K562 (cell line): ENCODE results near the gene LHPP. TPM values are rescaled to one million over a fixed set of nuclear protein-coding genes. Genes with fewer than 3 reads are reported as not detected.

Experiments used
- ARID2 ChIP-seq: fragments of 450-650 bp; IDR thresholded peaks from 2 replicates; pipeline ENCODE4 v1.6.1; 2017; ENCODE audit warnings: antibody characterized with exemption, mild to moderate bottlenecking
- BRCA1 ChIP-seq, 2 experiments: fragments of 450-650 bp in 1 of 2; sonication (generic) in 1 of 2; formaldehyde crosslinking in 1 of 2; IDR thresholded peaks; 2 replicates each; pipeline versions ENCODE4 v1.5.0 to v1.6.1; 2017 to 2020; ENCODE audit warnings: mild to moderate bottlenecking in 1 of 2, missing genetic modification reagents in 1 of 2
- CTBP1 ChIP-seq: fragments of 450-650 bp; IDR thresholded peaks from 2 replicates; pipeline ENCODE4 v1.6.1; 2016; ENCODE audit warnings: borderline replicate concordance
- DPF2 ChIP-seq: fragments of 450-650 bp; IDR thresholded peaks from 2 replicates; pipeline ENCODE4 v1.6.1; 2016
- FOXJ2 ChIP-seq: fragments of 200-800 bp; sonication (Bioruptor generic); IDR thresholded peaks from 2 replicates; pipeline ENCODE4 v1.6.1; 2016; ENCODE audit warnings: missing genetic modification characterization, missing compliant biosample characterization
- GABPB1 ChIP-seq: sonication (generic); formaldehyde crosslinking; IDR thresholded peaks from 2 replicates; pipeline ENCODE4 v1.8.0; 2022; ENCODE audit warnings: mild to moderate bottlenecking, missing genetic modification reagents
- HEY1 ChIP-seq: fragments of 250-450 bp; sonication (Bioruptor Pico); IDR thresholded peaks from 2 replicates; pipeline ENCODE4 v1.5.0; 2020; ENCODE audit warnings: mild to moderate bottlenecking, moderate library complexity, borderline replicate concordance
- MED1 ChIP-seq: sonication (generic); formaldehyde crosslinking; IDR thresholded peaks from 2 replicates; pipeline ENCODE4 v1.8.1; 2023; ENCODE audit warnings: missing genetic modification reagents, borderline replicate concordance
- MXI1 ChIP-seq: IDR thresholded peaks from 2 replicates; pipeline ENCODE4 v1.6.1; 2011; ENCODE audit warnings: low read depth, mild to moderate bottlenecking, improper control_type of control experiment, low read length
- NR1H2 ChIP-seq: sonication (generic); formaldehyde crosslinking; IDR thresholded peaks from 2 replicates; pipeline ENCODE4 v1.4.0; 2020; ENCODE audit warnings: mild to moderate bottlenecking, missing genetic modification reagents
- NR2F6 ChIP-seq: fragments of 450-650 bp; formaldehyde crosslinking; IDR thresholded peaks from 2 replicates; pipeline ENCODE4 v1.4.0; 2020; ENCODE audit warnings: mild to moderate bottlenecking
- RB1 ChIP-seq: fragments of 450-650 bp; IDR thresholded peaks from 2 replicates; pipeline ENCODE4 v1.6.1; 2017; ENCODE audit warnings: low read depth, mild to moderate bottlenecking
- RFX1 ChIP-seq: fragments of 450-650 bp; IDR thresholded peaks from 2 replicates; pipeline ENCODE4 v1.6.1; 2016; ENCODE audit warnings: mild to moderate bottlenecking, moderate library complexity
- SIX5 ChIP-seq, 2 experiments: IDR thresholded peaks; 2 replicates each; pipeline ENCODE4 v1.6.1; 2011; ENCODE audit warnings: low read length in 2 of 2, borderline replicate concordance in 1 of 2, low read depth in 1 of 2, mild to moderate bottlenecking in 1 of 2, moderate library complexity in 1 of 2; ENCODE audit not compliant: insufficient read depth in 1 of 2
- STAT5A ChIP-seq: IDR thresholded peaks from 2 replicates; pipeline ENCODE4 v1.6.1; 2012; ENCODE audit warnings: low read length, inconsistent platforms, borderline replicate concordance
- TARDBP ChIP-seq: fragments of 450-650 bp; IDR thresholded peaks from 2 replicates; pipeline ENCODE4 v1.6.1; 2016
- TGIF2 ChIP-seq: sonication (generic); formaldehyde crosslinking; IDR thresholded peaks from 2 replicates; pipeline ENCODE4 v1.8.1; 2022; ENCODE audit warnings: mild to moderate bottlenecking, missing genetic modification reagents, moderate library complexity
- ZEB2 ChIP-seq: fragments of 450-650 bp; IDR thresholded peaks from 2 replicates; pipeline ENCODE4 v1.6.1; 2016
- ZNF398 ChIP-seq: fragments of 250-450 bp; sonication (Bioruptor Pico); IDR thresholded peaks from 2 replicates; pipeline ENCODE4 v1.8.0; 2021; ENCODE audit warnings: moderate library complexity, mild to moderate bottlenecking, inconsistent platforms
- ZNF445 ChIP-seq: fragments of 250-450 bp; sonication (Bioruptor Pico); IDR thresholded peaks from 2 replicates; pipeline ENCODE4 v1.4.0; 2020; ENCODE audit warnings: low read depth, mild to moderate bottlenecking, moderate library complexity
- ZNF75A ChIP-seq: fragments of 450-650 bp; formaldehyde crosslinking; IDR thresholded peaks from 2 replicates; pipeline ENCODE4 v1.4.0; 2020; ENCODE audit warnings: mild to moderate bottlenecking
- polyA plus RNA-seq, 8 experiments: library from polyadenylated mRNA; depleted of rRNA in 4 of 8; stranded (reverse) in 5 of 8; unstranded in 3 of 8; fragments of >200 nt; fragmentation: Nextera tagmentation in 2 of 8; fragmentation: Illumina TruSeq in 1 of 8; extraction: Ambion mirVana in 2 of 8; extraction: Trizol in 1 of 8; gene quantifications; 2 replicates each; pipeline versions ENCODE4 v1.2.1 to v1.2.3, GENCODE V29; 2011 to 2014; ENCODE audit warnings: inconsistent platforms in 1 of 8, missing spikeins in 1 of 8
- total RNA-seq, 7 experiments: library from RNA; depleted of rRNA in 6 of 7; stranded (reverse); fragments of >200 nt in 6 of 7; fragmentation: Illumina TruSeq in 2 of 7; extraction: Trizol in 2 of 7; gene quantifications; 2 replicates each; pipeline versions ENCODE4 v1.2.1 to v1.2.3, GENCODE V29; 2011 to 2021; ENCODE audit warnings: low replicate concordance in 1 of 7
- TF ChIP-seq, protein P1 (sequence below), 2 experiments: fragments of 200-800 bp in 1 of 2; sonication (Bioruptor generic) in 1 of 2; sonication (generic) in 1 of 2; formaldehyde crosslinking in 1 of 2; IDR thresholded peaks in 1 of 2; conservative IDR thresholded peaks in 1 of 2; 2 replicates each; pipeline versions ENCODE4 v1.5.0 to v1.6.1; 2016 to 2020; ENCODE audit warnings: missing compliant biosample characterization in 1 of 2, missing genetic modification characterization in 1 of 2, missing genetic modification reagents in 1 of 2
- TF ChIP-seq, protein P2 (sequence below): conservative IDR thresholded peaks from 2 replicates; pipeline ENCODE4 v1.6.1; 2011; ENCODE audit warnings: low read depth, mild to moderate bottlenecking, low read length; ENCODE audit not compliant: control insufficient read depth
- TF ChIP-seq, protein P3 (sequence below): sonication (generic); formaldehyde crosslinking; IDR thresholded peaks from 2 replicates; pipeline ENCODE4 v1.8.0; 2022; ENCODE audit warnings: mild to moderate bottlenecking, missing genetic modification reagents

LHPP gene
- total and polyA plus RNA-seq, 9 of the 15 experiments (the other 6 are each of a cell fraction or from before 2014, with no cell fraction given): 0.34 to 7.4 (median 3.0) TPM

GRCh38 chr10:124588736-124589490 is 127.3 kb downstream of the LHPP start (continued):
- no peak for TF ChIP-seq FOXJ2 (tag)
- TF ChIP-seq TGIF2 (CRISPR knock-in tag): no peak
- no peak for TF ChIP-seq TARDBP
- TF ChIP-seq BRCA1 (IDR thresholded peaks at IDR 0.05): no peak
- TF ChIP-seq BRCA1 (CRISPR knock-in tag; IDR thresholded peaks at IDR 0.05): no peak
- no peak for TF ChIP-seq ZNF75A (CRISPR knock-in tag)
- TF ChIP-seq, protein P1, sequence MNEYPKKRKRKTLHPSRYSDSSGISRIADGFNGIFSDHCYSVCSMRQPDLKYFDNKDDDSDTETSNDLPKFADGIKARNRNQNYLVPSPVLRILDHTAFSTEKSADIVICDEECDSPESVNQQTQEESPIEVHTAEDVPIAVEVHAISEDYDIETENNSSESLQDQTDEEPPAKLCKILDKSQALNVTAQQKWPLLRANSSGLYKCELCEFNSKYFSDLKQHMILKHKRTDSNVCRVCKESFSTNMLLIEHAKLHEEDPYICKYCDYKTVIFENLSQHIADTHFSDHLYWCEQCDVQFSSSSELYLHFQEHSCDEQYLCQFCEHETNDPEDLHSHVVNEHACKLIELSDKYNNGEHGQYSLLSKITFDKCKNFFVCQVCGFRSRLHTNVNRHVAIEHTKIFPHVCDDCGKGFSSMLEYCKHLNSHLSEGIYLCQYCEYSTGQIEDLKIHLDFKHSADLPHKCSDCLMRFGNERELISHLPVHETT (CRISPR knock-in tag; conservative IDR thresholded peaks at IDR 0.05 in 1 of 2, IDR thresholded peaks at IDR 0.05 in 1 of 2): no peak
- no peak for TF ChIP-seq GABPB1 (CRISPR knock-in tag)
- TF ChIP-seq SIX5 (IDR thresholded peaks at IDR 0.05; ENCODE audit: borderline replicate concordance in 1 of 2, insufficient read depth in 1 of 2, low read depth in 1 of 2, low read length in 2 of 2): no peak
- TF ChIP-seq, protein P2, sequence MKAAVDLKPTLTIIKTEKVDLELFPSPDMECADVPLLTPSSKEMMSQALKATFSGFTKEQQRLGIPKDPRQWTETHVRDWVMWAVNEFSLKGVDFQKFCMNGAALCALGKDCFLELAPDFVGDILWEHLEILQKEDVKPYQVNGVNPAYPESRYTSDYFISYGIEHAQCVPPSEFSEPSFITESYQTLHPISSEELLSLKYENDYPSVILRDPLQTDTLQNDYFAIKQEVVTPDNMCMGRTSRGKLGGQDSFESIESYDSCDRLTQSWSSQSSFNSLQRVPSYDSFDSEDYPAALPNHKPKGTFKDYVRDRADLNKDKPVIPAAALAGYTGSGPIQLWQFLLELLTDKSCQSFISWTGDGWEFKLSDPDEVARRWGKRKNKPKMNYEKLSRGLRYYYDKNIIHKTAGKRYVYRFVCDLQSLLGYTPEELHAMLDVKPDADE: 0 out of 2 replicates have a peak, but pooled peaks have one; percentile 62
- no peak for TF ChIP-seq RFX1
- no peak for TF ChIP-seq ARID2
- no peak for TF ChIP-seq NR1H2 (CRISPR knock-in tag)
- no peak for TF ChIP-seq HEY1
- TF ChIP-seq ZEB2: peak; percentile 74
- no peak; the same call in 1 of the 2 replicates for TF ChIP-seq MXI1
- TF ChIP-seq STAT5A: peak; percentile 79
- no peak for TF ChIP-seq RB1
- TF ChIP-seq NR2F6 (CRISPR knock-in tag): no peak
- TF ChIP-seq, protein P3, sequence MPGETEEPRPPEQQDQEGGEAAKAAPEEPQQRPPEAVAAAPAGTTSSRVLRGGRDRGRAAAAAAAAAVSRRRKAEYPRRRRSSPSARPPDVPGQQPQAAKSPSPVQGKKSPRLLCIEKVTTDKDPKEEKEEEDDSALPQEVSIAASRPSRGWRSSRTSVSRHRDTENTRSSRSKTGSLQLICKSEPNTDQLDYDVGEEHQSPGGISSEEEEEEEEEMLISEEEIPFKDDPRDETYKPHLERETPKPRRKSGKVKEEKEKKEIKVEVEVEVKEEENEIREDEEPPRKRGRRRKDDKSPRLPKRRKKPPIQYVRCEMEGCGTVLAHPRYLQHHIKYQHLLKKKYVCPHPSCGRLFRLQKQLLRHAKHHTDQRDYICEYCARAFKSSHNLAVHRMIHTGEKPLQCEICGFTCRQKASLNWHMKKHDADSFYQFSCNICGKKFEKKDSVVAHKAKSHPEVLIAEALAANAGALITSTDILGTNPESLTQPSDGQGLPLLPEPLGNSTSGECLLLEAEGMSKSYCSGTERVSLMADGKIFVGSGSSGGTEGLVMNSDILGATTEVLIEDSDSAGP (CRISPR knock-in tag): no peak
- peak; percentile 96 for TF ChIP-seq CTBP1
- TF ChIP-seq ZNF398: no peak
- no peak for TF ChIP-seq ZNF445 (CRISPR knock-in tag)
- peak; percentile 90 for TF ChIP-seq DPF2
- TF ChIP-seq MED1 (CRISPR knock-in tag): no peak
